DND-41 (cell line): ENCODE results near the gene LIMS2.

Experiments used
- EZH2 ChIP-seq: IDR thresholded peaks from 3 replicates; pipeline ENCODE4 v1.6.1; 2012; ENCODE audit warnings: borderline replicate concordance, low read depth, mild to moderate bottlenecking, moderate library complexity, low read length, inconsistent platforms; ENCODE audit not compliant: severe bottlenecking
- TF ChIP-seq, protein P1 (sequence below): IDR thresholded peaks from 2 replicates; pipeline ENCODE4 v1.5.1; 2012; ENCODE audit warnings: borderline replicate concordance, low read length, moderate library complexity, mild to moderate bottlenecking; ENCODE audit not compliant: poor library complexity, severe bottlenecking; ENCODE audit errors: extremely low read depth

DNA sequence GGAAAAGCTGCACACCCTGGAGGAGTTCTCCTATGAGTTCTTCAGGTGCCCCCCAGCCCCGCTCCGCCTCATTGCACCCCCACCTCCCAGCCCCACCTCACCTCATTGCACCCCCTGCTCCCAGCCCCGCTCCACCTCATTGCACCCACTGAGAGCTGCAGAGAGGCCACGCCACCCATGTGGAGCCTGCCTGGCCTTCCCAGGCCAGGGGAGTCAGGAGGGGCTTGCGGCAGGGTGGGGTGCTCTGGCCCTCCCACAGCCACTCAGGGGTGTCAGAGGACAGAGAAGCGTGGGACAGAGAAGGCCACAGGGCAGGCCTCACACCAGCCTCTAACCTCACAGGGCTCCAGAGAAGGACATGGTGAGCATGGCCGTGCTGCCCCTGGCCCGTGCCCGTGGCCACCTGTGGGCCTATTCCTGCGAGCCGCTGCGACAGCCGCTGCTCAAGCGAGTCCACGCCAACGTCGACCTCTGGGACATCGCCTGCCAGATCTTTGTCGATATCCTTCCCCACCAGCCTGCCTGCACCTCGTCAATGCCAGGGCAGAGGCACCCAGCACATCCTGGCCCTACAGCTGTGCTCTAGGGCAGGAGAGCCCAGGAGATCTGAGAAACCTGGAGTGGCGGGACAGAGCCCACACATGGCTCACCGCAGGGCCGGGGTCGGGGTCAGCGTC is 44.3 kb downstream of the LIMS2 start:
- TF ChIP-seq, protein P1, sequence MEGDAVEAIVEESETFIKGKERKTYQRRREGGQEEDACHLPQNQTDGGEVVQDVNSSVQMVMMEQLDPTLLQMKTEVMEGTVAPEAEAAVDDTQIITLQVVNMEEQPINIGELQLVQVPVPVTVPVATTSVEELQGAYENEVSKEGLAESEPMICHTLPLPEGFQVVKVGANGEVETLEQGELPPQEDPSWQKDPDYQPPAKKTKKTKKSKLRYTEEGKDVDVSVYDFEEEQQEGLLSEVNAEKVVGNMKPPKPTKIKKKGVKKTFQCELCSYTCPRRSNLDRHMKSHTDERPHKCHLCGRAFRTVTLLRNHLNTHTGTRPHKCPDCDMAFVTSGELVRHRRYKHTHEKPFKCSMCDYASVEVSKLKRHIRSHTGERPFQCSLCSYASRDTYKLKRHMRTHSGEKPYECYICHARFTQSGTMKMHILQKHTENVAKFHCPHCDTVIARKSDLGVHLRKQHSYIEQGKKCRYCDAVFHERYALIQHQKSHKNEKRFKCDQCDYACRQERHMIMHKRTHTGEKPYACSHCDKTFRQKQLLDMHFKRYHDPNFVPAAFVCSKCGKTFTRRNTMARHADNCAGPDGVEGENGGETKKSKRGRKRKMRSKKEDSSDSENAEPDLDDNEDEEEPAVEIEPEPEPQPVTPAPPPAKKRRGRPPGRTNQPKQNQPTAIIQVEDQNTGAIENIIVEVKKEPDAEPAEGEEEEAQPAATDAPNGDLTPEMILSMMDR: no peak
- no peak for TF ChIP-seq EZH2
